ENCODE measurements around the gene NONO.
"Not testable (repeated sequence)": the region's sequence is repeated elsewhere in the genome, so short reads cannot be mapped to it uniquely, and the experiment has no call there.

DNA sequence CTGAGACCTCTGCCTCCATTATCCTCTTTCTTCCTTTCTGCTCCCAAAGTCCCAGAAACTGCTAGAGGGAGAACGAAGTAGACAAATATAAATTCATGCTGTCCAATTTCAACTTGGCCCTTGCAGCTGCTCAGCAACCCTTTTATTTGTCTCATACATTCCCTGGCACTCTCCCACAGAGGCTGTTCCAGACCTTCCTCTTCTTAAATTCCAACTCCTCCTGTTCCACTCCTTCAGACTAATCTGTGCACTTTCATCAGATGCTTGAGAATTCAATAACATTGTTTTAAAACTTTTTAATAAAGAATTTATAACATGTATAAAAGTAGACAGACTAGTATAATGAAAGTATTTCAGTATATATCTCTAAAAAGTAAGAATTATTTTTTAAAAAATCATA is 33.5 kb downstream of the NONO start:
- TF ChIP-seq, protein P1, sequence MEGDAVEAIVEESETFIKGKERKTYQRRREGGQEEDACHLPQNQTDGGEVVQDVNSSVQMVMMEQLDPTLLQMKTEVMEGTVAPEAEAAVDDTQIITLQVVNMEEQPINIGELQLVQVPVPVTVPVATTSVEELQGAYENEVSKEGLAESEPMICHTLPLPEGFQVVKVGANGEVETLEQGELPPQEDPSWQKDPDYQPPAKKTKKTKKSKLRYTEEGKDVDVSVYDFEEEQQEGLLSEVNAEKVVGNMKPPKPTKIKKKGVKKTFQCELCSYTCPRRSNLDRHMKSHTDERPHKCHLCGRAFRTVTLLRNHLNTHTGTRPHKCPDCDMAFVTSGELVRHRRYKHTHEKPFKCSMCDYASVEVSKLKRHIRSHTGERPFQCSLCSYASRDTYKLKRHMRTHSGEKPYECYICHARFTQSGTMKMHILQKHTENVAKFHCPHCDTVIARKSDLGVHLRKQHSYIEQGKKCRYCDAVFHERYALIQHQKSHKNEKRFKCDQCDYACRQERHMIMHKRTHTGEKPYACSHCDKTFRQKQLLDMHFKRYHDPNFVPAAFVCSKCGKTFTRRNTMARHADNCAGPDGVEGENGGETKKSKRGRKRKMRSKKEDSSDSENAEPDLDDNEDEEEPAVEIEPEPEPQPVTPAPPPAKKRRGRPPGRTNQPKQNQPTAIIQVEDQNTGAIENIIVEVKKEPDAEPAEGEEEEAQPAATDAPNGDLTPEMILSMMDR (conservative IDR thresholded peaks at IDR 0.05; ENCODE audit: low read depth, low read length): not testable (repeated sequence)
- not testable (repeated sequence) for TF ChIP-seq EZH2 (IDR thresholded peaks at IDR 0.05; ENCODE audit: borderline replicate concordance, low read depth, low read length, poor library complexity, severe bottlenecking)

All from A673 (cell line).